ENCODE data around the gene SFRP2.

Gene SFRP2

GRCh38 chr4:153794006-153794405 is 5.1 kb upstream of the SFRP2 start:
- DNase-seq: no peak

- DNase-seq: no peak
These were observed 3.9 kb upstream of the SFRP2 start for GRCh38 chr4:153792618-153793247.

- DNase-seq: no peak
These were observed 3.1 kb upstream of the SFRP2 start for GRCh38 chr4:153791746-153792617.

- no peak for DNase-seq
These were observed 2.2 kb upstream of the SFRP2 start for GRCh38 chr4:153790962-153791551.

- DNase-seq: no peak
These were observed 1.6 kb upstream of the SFRP2 start for GRCh38 chr4:153790500-153790865.

GRCh38 chr4:153789741-153790499 is 1.0 kb upstream of the SFRP2 start:
- no peak for DNase-seq

GRCh38 chr4:153788051-153788412 is 851 bp downstream of the SFRP2 start:
- no peak for DNase-seq

- DNase-seq: no peak
These were observed 1.3 kb downstream of the SFRP2 start for GRCh38 chr4:153787575-153787974.

- DNase-seq: no peak
These were observed 1.8 kb downstream of the SFRP2 start for GRCh38 chr4:153787061-153787560.

GRCh38 chr4:153785910-153786721 is 2.8 kb downstream of the SFRP2 start:
- DNase-seq: no peak

GRCh38 chr4:153784166-153784699 is 4.7 kb downstream of the SFRP2 start:
- no peak for DNase-seq

- no peak for DNase-seq
These were observed 6.3 kb downstream of the SFRP2 start for GRCh38 chr4:153782581-153782980.

GRCh38 chr4:153781717-153782416 is 7.0 kb downstream of the SFRP2 start:
- DNase-seq: no peak

GRCh38 chr4:153781280-153781679 is 7.6 kb downstream of the SFRP2 start:
- DNase-seq: no peak

- DNase-seq: no peak
These were observed 8.0 kb downstream of the SFRP2 start for GRCh38 chr4:153780876-153781275.

GRCh38 chr4:153780221-153780620 is 8.7 kb downstream of the SFRP2 start:
- DNase-seq: no peak

- no peak for DNase-seq
These were observed 10.5 kb downstream of the SFRP2 start for GRCh38 chr4:153778383-153778782.

GRCh38 chr4:153777421-153777820 is 11.5 kb downstream of the SFRP2 start:
- DNase-seq: no peak

GRCh38 chr4:153776601-153777000 is 12.3 kb downstream of the SFRP2 start:
- DNase-seq: no peak

- no peak for DNase-seq
These were observed 15.6 kb downstream of the SFRP2 start for GRCh38 chr4:153773236-153773690.

- DNase-seq: no peak
These were observed 17.8 kb downstream of the SFRP2 start for GRCh38 chr4:153771046-153771445.

All from NCI-H446 treated with DMSO at 0.1 percent for 48 hours (cell line).